Stimulated activated CD4-positive, alpha-beta T cell treated with anti-CD3 and anti-CD28 coated beads, Interleukin-2, amount 100 ng/mL, for 24 hours (primary cell): ENCODE results near the gene GRIN2A.

Source experiments
- DNase-seq, 2 donors: peaks; one replicate each; pipeline ENCODE4 v3.0.0-alpha.2; 2020

GRIN2A gene

GRCh38 chr16:10182222-10183053, at the start of gene GRIN2A:
Gene GRIN2A, minus strand, starts transcription at chr16:10182428. Its CDS starts 2,017 bp downstream, at chr16:10180411.
- peak in 1 of 2 donors; percentile 2 for DNase-seq

- no peak for DNase-seq
These were observed 49.3 kb upstream of the GRIN2A start for GRCh38 chr16:10231563-10231962.

DNA sequence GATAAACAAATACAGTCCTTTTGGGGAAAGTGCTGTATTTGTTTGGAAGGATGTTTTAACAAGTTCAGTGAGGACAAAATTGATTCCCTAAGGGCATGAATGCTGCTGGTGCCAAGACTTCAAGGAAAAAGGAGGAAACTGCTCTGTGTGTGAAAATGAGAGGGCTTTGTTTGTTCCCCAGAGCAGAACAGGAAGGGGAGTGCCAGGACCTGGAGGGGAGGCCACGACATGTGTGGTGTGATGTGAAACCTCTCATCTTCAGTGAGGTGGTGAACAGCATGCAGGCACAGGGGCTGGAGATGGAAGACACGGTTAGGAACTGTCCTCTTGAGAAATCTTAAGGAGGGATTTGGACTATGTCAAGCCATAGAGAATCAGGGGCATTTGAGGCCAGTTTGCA, 46.6 kb upstream of the GRIN2A start:
- no peak for DNase-seq

DNA sequence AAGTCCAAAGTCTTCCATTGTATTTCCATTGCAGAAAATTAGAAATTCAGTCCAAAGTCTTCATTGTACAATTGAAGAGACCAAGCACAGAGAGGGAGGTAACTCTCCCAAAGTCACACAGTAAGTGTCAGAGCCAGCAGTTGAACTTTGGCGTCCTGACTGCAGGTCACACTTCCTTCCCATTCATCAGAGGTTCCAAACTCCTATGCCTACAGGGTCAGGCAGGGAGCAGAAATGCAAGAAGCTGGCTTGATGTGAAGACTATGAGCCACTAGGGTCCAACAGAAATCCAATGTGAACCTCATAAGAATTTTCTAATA, 44.7 kb upstream of the GRIN2A start:
- no peak for DNase-seq

DNA sequence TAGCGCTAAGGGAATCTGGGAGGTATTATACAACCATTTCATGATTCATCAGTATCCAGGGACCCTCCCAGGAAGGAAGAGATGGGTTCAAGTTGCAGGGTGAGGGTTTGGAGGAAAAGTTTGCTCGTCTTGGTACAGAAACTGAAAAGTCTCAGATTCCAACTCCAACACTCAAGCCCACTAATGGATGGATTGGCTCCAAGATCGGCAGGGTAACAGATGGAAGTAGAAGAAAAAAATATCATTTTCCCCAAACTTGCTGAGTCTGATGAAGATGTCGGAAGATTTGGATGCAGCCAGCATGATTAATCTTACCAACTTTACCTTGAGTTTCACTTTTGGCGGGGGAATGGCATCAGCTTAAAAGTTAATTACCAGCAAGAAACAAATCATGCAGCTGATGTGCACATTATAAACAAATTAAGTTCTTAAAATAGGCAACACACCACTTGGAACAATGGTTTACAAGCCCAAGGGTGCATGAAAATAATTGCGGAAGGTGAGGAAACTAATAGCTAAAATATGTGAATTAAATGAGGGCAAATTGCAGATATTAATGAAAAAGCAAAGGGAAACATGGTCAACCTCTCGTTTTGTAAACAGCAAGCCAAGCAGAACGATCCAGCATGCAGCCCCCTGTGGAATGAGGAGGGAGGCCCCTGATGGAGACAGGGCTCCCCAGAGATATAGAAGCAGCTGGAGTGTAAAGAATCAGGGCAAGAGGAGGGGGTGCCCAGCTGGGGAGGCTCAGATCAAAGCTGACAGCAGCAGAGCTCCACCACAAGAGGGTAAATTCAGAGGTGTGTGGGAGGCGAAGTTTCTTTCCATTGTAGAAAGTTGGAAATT, 44.1 kb upstream of the GRIN2A start:
- no peak for DNase-seq

DNA sequence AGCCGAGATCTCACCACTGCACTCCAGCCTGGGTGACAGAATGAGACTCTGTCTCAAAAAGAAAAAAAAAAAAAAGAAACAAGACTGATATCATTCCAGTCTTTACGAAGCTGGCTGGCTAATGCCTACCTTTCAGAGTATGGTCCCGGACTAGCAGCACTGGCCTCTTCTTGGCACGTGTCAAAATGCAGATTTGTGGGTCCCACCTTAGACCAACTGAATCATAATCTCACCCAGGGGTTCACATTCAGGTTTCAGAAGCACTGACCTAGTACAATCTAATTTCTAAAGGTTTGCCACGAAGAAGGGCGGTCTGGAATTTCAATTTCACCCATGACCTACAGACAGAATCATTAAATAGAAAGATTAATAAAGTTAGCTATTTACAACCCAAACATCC, 43.4 kb upstream of the GRIN2A start:
- DNase-seq: no peak

GRCh38 chr16:10224850-10225249, 42.6 kb upstream of the GRIN2A start:
- DNase-seq: no peak

- DNase-seq: no peak
These were observed 38.7 kb upstream of the GRIN2A start for GRCh38 chr16:10220942-10221341.

DNA sequence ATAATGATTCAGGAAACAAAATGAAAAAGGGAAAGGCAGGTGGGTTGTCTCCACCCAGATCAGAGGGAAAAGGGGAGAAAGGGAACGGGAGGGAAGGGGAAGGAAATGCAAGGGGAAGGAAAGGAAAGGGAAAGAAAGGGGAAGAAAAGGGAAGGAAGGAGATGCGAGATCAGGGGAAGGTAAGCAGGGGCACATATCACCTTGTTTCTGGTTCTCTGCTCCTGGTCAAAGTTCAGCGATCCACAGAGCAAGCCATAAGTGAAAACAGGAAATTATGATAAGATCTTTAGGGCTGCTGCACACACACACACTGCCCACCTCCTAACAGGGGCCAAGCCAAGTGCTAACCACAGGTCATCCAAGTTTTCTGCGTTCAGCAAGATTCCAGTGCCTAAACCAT, 37.5 kb upstream of the GRIN2A start:
- no peak for DNase-seq

DNA sequence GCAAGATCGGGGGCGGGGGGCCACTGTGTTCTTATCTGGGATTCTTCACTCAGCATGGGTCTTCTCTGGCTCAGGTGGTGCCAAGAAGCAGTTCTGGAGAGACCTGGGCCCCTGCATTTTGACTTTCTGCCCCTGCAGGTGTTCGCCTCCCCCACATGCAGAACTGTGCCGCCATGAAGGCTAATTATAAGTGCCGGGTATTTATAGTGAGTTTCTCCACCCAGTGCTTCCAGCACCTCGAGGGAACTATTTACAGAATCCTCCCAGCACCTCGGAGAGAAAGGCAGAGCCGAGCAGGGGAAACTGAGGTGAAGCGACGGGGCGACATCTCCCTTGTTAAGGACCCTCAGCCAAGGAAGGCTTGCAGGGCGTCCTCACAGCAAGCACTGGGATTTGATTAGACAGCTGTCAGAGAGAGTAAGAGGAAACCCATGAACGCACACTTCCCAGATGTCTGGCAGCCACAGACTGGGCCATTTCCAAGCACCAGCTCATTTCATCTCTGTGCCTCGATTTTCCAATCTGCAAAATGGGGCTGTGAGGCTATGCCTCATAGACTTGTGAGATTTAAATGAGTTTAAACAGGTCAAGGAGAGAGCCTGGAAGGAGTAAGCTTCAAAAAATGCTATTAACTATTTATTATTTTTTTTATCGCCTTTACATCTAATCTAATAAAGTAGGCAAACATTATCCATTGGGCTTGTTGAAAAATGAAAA, 36.4 kb upstream of the GRIN2A start:
- no peak for DNase-seq

GRCh38 chr16:10213748-10214147, 31.5 kb upstream of the GRIN2A start:
- DNase-seq: no peak

GRCh38 chr16:10210944-10211343, 28.7 kb upstream of the GRIN2A start:
- no peak for DNase-seq

- DNase-seq: no peak
These were observed 24.6 kb upstream of the GRIN2A start for GRCh38 chr16:10206865-10207264.

GRCh38 chr16:10206215-10206614, 24.0 kb upstream of the GRIN2A start:
- DNase-seq: no peak

DNA sequence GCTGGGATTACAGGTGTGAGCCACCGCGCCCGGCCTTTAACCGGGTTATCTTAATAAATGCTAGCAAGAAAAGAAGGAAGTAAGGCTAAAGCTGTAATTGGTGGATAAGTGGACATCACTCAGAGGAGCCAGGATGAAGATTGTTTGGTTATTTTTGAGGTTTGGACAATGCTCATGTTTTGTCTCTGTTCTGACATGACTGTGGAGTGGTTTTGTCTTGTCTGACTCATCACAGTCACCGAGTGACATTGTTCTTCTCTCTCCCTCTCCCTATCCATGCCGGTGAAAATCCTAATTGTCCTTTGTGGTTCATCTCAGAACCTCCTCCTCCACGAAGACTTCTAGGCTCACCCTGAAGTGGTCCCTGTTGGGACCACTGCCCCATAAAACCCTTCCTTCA, 23.5 kb upstream of the GRIN2A start:
- no peak for DNase-seq

GRCh38 chr16:10202649-10203048, 20.4 kb upstream of the GRIN2A start:
- DNase-seq: no peak

GRCh38 chr16:10200637-10201586, 18.7 kb upstream of the GRIN2A start:
- DNase-seq: no peak

- no peak for DNase-seq
These were observed 14.8 kb upstream of the GRIN2A start for GRCh38 chr16:10196999-10197398.

- no peak for DNase-seq
These were observed 8.9 kb upstream of the GRIN2A start for GRCh38 chr16:10191096-10191495.

- DNase-seq: no peak
These were observed 7.7 kb upstream of the GRIN2A start for GRCh38 chr16:10189861-10190390.

DNA sequence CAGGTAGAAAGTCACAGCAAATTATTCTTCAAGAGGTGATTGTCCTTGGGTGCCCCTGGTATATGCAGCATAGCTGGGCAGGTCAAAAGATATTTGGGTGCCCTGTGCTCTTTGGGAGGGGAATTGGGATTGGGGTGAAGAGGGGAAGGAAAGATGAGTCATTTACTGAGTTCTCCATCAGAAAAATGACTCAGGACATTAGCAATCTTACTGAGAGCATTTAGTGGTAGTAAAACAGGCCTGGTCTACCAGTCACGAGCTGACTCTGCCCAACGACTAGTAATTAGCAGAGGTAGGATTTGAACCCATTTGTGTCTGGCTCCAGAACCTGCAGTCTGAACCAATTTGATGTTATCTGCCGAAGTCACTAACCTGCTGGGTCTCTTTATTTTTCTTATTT, 6.0 kb upstream of the GRIN2A start:
- no peak for DNase-seq
